Activated T-cell treated with anti-CD3 and anti-CD28 coated beads, Interleukin-2, amount 50 U/mL, for 1 hour (primary cell): Measurements from ENCODE around the gene TSPAN11.
"Not testable (repeated sequence)": the region's sequence is repeated elsewhere in the genome, so short reads cannot be mapped to it uniquely, and the experiment has no call there.

ENCODE experiments used
- DNase-seq: peaks from one replicate; pipeline ENCODE4 v3.0.0-alpha.2; 2020

Gene TSPAN11, protein sequence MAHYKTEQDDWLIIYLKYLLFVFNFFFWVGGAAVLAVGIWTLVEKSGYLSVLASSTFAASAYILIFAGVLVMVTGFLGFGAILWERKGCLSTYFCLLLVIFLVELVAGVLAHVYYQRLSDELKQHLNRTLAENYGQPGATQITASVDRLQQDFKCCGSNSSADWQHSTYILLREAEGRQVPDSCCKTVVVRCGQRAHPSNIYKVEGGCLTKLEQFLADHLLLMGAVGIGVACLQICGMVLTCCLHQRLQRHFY

DNA sequence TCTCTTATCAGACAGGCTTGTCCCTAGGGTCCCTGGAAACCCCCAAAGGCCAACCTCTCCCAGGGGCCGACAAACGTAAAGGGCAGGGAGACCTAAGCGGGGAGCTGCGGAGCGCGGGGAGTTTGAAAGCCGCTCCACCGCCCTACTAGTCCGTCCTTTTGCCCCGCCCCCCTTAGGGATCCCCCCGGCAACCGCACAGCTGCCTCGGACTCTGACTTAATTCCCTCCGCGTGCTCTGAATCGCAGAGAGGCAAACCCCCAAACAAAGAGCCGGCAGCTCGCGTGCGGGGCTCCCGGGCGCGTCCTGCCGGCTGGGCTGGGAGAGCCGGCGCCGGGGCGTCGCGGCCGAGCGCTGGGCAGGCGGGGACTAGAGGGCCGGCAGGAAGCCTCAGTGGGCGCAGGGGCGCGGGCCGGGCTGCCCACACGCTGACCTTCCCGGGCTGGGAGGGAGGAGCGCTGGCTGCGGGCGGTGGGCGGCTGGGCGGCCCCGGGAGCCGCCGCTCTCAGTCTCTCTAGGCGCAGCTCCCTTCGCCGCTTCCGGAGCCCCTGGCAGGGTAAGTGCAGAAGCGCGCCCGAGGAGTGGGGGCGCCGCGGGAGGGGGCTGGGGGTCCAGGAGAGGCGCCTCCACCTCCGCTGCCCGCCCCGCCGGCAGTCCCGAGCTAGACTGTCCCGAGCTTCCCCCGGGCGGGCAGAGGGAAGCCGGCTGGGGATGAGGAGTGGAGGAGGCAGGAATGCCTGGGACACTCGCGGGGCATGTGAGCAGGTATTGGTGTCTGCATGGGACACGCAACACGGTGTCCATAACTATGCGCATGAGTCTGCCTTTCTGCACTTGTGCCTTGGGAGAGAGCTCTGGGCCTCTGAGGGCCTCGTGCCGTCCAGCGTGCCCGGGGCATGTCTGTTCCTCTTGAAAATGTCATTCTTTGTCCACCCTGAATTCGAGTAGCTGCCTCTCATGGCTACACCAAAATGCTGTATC, at the start of gene TSPAN11:
TSS of gene TSPAN11 (plus strand) at position 506 of the 979 bp plus-strand sequence. CDS start 27,244 bp downstream, outside the sequence.
- DNase-seq: no peak

DNA sequence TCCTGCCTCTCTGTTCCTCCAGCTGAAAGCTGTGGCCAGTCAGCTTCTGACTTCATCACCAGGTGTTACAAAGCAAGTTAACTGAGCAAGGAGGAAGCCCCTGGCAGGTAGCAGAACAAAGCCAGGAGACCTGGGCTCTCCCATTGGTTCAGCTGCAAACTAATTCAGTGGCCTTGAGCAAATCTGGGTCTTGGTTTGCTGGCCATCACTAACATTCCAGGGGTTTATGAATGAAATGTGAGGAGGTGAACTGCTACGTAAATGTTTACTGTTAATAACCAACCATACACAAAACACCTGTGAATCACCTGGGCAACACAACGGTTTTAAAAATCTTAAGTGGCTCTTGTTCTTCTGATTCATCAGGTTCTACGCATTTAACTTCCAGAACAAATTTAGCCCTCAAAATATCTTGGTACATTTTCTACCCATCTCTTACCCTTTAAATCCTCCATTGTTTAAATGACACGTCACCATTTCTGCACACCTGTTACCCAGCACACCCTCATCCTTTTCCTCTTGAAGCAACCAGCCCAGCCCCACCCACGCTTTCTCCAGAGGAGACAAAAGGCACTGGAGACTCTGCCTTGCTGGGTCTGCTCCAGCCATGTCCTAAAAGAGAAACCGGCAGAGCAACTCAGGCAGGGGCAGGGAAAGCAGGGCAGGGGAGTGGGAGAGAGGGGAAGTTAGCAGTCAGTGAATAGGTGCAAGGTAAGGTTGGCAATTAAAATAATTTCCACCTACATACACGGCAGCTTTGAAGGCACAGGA, 49.3 kb upstream of the TSPAN11 start:
- DNase-seq: no peak

DNA sequence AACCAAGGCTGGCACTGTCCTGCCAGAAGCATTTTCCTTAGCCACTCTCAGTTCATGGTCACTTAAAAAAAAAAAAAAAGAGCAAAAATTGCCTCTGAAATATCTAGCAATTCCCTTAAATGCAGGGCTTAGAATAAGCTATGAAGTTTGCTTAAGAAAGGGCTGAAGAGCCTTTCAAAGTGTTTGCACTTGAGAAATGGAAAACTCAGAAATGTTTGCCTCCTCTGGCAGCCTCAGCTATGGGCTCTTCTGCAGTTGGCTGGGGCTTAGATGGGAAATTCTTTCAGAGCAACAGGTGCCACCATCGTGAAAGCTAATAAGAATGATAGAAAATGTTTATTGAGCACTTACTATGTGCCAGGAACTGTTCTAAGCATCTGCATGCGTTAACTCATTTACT, 48.5 kb upstream of the TSPAN11 start:
- DNase-seq: no peak

DNA sequence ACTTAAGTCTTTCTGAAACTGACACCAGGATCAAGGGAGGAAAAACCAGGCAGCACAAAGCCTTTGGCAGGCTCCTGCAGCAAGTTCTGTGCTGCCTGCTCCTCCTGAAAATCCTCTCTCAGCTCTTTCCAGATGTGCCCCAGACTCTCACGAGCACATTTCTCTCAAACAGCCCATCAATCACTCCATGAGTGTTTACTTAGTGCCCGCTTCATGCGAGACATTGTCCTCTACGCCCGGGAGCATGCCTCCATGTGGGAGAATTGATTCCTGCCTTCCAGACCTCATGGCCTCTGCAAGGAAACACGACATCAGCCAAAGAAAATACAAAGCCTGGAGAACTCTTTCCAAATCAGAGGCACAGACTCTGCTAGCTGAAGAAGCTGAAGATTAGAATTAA, 46.5 kb upstream of the TSPAN11 start:
- no peak for DNase-seq

DNA sequence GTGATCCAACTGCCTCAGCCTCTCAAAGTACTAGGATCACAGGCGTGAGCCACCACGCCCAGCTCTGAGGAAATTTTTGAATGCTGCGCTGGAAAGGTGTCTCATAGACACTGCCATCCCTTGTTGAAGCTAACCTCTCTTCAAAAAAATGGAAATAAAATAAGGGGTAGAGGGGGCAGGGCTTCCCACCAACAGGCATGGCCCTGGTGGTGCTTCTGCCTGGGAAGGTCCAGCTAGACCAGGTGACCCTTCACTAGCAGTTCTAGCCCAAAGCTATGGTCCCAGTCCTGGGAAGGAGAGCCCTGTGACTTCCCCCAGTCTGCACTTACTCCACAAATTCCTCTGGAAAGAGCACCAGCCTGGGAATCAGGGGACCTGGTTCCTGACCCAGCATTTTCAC, 45.7 kb upstream of the TSPAN11 start:
- no peak for DNase-seq

DNA sequence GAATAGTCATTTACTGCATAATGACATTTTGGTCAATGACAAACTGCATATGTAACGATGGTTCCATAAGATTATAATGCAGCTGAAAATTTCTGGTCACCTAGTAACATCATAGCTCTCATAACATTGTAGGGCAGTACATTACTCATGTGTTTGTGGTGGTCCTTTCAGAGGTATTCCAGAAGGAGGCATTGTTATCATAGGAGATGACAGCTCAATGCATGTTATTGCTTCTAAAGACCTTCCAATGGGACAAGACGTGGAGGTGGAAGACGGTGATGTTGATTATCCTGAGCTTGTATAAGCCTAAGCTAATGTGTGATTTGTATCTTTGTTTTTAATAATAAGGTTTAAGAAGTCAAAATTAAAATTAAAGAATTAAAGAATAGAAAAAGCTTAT, 43.8 kb upstream of the TSPAN11 start:
- DNase-seq: no peak

DNA sequence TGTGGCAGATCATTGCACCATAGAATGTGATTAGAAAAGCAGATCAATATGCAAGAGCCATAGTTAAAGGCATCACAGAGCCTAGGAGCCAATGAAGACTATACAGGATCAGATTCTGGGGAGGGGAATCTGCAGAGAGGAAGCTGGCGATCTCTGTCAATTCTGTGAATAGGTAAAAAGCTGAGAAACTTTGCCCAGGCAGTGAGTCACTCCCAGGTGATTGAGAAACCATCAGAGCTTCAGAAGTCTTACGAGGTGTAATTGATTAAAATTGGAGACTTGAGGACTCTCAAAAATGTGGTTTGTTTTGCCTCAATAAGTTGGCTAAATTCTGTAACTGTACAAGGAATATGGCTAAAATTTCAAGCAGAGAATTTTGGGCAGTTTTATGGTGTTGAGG, 41.7 kb upstream of the TSPAN11 start:
- no peak for DNase-seq

DNA sequence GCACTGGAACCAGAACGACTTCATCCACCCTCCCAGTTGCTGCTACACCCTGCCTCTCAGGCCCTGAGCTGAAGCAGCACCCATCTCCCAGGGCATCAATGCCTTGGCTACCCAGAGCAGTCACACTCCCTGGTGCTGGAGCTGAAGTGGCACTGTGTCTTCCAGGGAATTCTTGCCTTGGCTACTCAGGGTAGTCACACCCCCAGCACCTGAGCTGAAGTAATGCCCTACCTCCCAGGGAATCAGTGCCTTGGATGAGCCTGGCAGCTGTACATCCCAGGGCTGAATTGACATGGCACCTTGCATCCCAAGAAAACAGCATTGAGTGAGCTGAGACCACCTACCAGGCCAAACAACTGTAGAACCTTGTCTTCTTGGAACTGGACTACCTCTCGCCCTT, 41.2 kb upstream of the TSPAN11 start:
- DNase-seq: no peak

DNA sequence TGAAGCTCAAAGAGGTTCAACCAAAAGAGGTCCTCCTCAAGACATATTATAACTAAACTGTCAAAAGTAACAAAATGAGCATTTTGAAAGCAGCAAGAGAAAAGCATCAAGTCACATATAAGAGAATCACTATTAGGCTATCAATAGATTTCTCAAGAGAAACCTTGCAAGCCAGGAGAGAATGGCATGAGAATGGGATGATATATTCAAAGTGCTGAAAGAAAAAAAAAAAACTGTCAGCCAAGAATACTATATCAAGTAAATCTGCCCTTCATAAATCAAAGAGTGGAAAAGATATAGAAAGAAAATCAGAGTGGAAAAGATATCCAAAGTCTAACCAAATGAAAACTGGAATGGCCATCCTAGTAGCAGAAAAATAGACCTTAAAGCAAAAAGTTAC, 39.3 kb upstream of the TSPAN11 start:
- no peak for DNase-seq

DNA sequence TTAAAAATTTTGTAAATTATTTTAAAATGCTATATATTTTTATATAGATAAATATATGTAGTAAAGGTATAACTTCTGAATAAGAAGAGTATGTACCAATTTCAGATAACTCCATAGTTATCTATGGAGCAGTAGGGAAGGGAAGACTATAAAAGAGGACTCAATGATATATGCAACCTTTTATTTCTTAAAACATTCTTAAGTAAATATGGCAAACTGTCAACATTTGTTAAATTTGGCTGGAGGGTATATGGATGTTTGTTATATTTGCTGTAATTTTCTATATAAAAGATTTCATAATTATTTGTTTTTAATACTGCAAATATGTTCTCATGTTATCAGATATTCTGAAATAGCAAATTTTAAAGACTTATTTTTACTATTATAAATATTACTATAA, 38.3 kb upstream of the TSPAN11 start:
- no peak for DNase-seq

DNA sequence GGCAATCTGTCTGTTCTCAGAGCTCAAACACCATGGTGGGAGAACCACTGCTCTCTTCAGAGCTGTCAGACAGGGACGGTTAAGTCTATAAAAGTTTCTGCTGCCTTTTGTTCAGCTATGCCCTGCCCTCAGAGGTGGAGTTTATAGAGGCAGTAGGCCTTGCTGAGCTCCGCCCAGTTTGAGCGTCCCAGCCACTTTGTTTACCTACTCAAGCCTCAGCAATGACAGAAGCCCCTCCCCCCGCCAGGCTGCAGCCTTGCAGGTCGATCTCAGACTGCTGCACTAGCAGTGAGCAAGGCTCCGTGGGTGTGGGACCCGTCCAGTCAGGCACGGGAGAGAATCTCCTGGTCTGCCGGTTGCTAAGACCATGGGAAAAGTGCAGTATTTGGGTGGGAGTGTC, 32.0 kb upstream of the TSPAN11 start:
- DNase-seq: not testable (repeated sequence)

DNA sequence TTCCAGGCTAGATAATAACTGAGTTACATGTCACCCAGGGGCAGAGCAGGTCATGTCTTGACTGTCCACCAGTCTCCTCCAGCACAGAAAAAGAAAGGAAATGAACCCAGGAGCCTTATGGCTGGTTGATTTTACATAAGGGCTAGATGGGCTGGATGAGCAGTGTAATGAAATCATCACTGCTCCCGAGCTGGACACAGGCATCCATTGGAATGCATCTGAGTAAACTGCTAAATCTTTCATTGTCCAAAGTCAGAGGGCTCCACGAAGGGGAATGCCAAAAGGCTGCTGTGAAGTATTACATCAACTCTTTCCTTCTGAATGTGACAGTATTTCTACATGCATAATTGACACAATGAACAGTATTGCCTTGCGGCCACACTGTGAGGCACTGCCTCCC, 30.1 kb upstream of the TSPAN11 start:
- DNase-seq: no peak

DNA sequence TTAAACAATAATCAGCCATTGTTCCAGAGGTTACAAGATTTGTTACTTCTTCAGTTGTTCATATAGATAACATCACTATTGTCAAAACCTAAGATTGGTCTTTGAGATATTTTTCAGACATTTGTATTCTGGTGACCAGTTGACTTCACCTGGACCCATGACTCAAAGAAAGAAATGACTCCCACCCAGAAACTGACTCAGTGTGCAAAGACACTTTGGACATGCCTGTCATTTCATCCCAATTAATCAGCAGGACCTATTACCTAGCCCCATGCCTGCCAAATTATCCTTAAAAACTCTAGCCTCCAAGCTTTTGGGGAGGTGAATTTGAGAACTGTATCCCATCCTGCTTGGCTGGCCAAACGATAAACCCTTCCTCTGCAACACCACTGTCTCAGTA, 27.7 kb upstream of the TSPAN11 start:
- no peak for DNase-seq

DNA sequence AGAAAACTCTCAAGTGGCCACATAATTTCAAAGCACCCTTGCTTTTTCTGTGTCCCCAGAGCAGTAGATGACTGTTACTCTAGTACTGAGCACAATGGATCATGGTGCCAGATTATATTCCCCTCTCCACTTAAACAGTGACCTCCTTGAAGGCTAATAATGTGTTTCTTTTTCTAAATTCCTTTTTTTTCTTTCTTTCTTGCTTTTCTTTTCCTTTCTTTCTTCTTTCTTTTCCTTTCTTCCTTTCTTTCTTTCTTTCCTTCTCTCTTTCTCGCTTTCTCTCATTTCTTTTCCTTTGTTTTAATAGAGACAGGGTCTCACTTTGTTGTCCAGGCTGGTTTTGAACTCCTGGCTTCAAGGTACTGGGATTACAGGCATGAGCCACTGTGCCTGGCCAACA, 26.2 kb upstream of the TSPAN11 start:
- DNase-seq: no peak

DNA sequence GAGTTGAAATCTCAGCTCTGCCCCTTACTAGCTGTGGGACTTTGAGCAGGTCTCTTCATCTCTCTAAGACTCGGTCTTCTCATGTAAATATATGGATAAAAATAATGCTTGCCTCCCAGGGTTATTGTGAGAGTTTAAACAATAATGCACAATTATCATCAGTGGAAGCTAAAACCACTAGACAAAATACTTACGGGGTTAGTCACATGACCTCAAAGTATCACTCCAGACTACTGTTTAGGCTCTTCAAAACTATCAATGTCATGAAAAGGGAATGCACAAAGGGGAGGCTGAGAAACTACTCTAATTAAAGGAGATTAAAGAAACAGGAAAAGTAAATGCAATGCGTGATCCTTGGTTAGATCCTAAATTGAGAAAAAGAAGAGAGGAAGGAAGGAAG, 24.5 kb upstream of the TSPAN11 start:
- no peak for DNase-seq

DNA sequence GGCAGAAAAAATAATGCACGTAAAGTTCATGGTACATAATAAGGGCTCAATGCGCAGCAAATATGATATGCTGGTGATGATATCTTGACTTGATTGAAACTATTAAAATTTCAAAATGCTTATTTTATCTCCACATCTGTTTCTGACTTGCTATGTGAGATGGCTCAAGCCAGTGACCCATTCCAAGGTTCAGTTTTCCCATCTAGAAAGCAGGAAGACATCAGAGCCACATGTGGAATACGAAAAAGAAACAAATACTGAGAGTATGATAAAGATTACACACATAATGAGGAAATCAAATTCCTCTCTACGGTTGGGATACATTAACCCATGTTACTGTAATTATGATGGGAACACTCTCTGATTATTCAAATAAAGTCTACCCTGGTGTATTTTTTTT, 24.0 kb upstream of the TSPAN11 start:
- no peak for DNase-seq

DNA sequence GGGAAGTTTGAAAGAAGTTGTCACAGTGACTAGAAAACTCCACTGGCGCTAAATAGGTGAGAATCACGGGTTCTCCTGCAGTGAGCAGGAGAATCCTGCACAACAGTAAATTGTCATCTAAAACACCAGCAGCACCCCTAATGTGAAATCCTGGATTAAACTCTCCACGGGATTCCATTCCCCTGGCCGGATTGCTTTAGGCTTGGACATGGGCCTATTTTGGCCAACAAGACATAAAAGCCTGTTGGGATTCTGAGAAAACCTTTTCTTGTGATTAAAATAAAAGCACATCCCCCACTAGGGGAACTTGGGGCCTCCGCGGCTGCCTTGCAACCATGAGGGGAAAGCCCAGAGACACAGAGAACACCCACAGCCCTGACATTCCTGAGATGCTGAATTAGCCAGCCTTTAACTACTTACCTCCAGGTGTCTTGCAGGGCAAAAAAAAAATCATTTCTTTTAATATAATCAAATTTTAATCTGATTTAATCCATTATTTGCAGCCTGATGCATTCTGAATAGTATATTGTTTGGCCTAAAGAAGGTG, 21.0 kb upstream of the TSPAN11 start:
- DNase-seq: no peak

DNA sequence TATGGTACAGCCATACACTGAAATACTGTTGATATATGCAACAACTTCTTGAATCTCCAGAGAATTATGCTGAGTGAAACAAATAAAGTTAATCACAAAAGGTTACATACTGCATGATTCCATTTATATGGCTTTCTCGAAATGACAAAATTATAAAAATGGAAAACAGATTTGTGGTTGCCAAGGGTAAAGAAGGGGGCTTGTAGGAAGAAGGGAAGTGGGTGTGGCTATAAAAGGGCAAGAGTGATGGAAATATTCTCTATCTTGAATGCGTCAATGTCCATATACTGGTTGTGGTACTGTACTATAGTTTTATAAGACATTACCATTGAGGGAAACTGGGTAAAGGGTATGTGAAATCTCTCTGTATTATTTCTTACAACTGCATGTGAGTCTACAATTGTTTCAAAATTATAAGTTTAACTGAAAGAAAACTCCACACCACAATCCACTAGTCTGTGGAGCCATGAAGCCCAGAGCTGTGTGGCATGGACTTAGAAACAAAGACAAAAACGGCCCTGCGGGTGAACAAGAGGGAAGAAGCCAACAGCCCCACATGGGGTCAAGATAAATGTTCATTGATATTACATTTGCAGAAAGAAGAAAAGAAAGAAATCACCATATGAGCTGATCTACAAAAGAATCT, 18.3 kb upstream of the TSPAN11 start:
- DNase-seq: no peak

DNA sequence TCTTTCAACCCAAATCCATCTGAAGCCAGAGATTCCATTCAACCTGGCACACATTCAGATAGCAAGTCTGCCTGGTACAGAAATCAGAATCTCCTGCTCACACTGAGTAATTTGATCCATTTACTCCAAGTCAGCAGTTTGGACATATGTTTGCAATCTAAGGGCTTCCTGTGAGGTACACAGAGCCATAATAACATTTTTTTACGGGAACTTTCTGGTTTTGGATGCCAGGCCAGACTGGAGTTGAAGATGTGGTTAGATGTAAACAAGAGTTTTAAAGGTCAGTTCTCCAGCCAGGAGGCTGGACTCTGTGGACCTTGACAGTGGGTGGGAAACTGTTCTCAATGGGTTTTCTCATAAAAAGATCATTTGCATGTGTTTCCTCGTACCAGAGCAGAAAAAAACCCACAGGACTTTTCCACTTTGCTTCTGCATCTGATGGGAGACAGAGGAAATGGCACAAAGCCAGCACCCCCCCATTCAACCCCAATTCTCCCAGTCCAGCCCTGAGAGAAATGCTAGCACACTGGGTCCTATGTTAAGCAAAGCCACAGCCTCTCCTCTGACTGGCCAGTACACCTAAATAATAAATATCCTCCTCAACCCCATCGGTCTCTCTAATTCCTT, 17.7 kb upstream of the TSPAN11 start:
- no peak for DNase-seq

DNA sequence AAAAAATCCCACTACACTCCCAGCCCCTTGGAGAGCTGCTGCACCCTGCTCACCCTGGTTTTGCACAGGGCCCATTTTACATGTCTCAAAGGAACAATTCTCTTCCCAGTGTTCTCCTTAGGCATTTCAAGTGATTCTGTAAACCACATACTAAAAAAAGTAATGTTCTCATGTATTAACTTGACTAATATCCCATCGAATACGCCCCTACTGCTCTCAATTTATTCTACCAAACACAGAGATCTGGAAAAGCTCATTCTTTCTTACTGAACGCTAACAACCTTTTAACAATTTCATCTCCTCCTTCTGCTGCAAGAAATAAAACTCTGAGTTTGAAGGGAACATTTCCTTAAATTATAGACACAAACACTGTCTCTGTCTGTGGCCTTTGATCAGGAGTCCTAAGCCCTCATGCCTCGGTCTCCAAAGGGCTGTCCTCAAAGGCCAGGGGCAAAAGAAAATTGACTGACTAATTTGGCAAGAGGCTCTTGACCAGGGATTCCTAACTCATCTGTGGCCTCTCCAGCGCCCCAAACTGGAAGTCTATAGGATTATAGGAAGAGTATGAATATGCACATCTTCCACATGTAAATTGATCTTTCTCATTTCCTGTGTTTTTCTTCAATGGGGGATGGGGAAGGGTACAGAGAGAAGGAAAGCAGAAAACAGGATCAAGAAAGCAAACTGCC, 17.1 kb upstream of the TSPAN11 start:
- no peak for DNase-seq

DNA sequence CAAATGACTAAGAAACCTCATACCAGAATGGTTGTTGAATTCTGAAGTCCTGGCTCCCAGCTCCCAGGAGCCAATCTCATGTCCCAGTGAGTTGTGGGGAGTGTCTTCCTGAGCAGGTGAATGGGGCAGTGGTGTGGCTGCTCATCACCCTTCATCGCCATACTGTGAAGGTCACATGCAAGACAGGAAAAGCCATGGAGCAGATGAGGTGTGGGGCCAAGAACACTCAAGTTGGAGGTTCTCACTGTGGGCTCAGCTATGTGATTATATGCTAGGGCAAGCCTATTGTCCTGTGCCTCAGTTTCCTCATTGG, 16.6 kb upstream of the TSPAN11 start:
- no peak for DNase-seq

DNA sequence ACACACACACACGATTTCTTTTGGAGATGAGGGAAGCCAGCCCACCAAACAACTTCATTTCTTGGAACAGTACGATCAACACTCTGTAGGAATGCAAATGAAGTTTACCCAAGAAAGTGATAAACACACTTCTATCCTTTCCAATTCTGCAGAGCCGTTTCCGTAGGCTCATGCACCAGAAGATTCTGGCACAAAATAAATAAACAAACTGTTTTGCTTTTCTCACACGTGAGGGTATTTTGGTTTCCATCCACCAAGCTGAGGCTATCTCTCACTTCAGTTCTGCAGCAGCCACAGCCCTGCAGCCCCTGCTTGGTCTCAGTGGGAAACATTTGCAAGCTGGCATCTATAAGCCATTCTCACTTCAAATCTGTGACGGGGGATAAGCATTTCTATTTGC, 15.3 kb upstream of the TSPAN11 start:
- no peak for DNase-seq
